HG02759 (cell line): ENCODE data around the gene CTAG2.
"Not testable (repeated sequence)": the region's sequence is repeated elsewhere in the genome, so short reads cannot be mapped to it uniquely, and the experiment has no call there.

Experiments used
- ATAC-seq: cut with Tn5 transposase; IDR thresholded peaks from one replicate; pipeline ENCODE4 v1.9.1; 2021; ENCODE audit warnings: mild to moderate bottlenecking, moderate library complexity; ENCODE audit not compliant: unreplicated experiment

Gene CTAG2

GRCh38 chrX:154653413-154653812 lies at the start of gene CTAG2:
CTAG2 (minus strand) TSS chrX:154653579; CDS start chrX:154653515, 64 bp downstream.
- not testable (repeated sequence) for ATAC-seq

DNA sequence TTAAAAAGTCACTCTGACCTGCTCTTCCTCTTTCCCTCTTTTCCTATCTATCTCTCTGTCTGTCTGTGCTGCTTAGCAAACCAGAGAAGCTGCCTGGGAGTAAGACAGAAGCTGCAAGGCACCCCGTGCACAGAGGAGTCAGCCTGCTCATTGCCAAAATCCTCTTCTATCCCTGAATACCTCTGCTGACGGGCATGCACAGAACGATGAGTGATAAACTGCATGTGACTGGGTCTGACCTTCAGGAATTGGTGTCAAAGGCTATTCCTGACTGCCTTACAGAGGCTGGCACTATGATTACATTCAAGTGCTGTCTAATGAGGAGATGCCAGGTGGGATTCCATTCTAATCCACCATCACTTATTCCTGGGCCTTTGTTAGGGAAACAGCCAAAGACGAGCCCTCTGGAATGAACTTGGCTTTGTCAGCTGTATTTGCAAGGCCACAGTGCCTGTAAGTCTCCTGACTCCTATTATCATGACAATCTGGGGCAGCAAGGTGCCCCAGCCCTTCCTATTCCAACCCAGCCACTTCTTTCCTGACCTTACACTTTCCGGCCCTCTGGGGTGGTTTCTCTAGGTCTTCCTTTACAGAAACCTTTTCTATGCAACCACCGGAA lies 45.4 kb upstream of the CTAG2 start:
- no peak for ATAC-seq

DNA sequence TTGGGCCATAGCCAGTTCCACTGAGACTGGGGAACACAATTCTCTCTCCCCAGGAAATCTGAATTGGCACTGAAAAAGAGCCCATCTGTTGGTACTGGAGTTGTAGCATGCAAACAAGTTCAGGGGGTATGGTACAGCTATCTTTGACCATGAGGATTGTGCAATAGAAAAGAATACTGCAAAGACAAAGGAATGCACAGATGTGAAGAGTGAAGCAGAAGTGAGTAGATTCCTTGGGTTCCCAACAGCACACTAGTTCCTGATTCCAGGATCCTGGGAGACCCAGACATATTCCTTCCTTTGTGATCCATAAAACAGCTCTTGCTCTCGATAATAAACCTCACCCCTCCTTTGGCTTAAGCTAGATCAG lies 43.3 kb upstream of the CTAG2 start:
- no peak for ATAC-seq

GRCh38 chrX:154695911-154696675 lies 42.7 kb upstream of the CTAG2 start:
- ATAC-seq = no peak

GRCh38 chrX:154693394-154693793 lies 40.0 kb upstream of the CTAG2 start:
- ATAC-seq = no peak

DNA sequence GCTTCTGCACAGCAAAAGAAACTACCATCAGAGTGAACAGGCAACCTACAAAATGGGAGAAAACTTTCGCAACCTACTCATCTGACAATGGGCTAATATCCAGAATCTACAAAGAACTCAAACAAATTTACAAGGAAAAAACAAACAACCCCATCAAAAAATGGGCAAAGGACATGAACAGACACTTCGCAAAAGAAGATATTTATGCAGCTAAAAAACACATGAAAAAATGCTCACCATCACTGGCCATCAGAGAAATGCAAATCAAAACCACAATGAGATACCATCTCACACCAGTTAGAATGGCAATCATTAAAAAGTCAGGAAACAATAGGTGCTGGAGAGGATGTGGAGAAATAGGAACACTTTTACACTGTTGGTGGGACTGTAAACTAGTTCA lies 37.1 kb upstream of the CTAG2 start:
- not testable (repeated sequence) for ATAC-seq

DNA sequence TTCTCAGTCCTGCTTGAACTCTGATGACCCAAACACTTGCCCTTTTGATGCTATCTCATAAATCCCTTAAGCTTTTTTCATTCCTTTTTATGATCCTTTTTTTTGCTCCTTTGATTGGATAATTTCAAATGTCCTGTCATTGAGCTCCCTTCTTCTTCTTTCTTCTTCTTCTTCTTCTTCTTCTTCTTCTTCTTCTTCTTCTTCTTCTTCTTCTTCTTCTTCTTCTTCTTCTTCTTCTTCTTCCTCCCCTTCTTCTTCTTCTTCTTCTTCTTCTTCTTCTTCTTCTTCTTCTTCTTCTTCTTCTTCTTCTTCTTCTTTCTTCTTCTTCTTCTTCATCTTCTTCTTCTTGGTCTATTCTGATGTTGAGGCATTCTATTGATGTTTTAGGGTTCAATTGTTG lies 18.7 kb upstream of the CTAG2 start:
- not testable (repeated sequence) for ATAC-seq

GRCh38 chrX:154670848-154671247 lies 17.5 kb upstream of the CTAG2 start:
- not testable (repeated sequence) for ATAC-seq

- no peak for ATAC-seq
These were observed 8.5 kb upstream of the CTAG2 start for GRCh38 chrX:154661899-154662298.

GRCh38 chrX:154661170-154661569 lies 7.8 kb upstream of the CTAG2 start:
- ATAC-seq = no peak

DNA sequence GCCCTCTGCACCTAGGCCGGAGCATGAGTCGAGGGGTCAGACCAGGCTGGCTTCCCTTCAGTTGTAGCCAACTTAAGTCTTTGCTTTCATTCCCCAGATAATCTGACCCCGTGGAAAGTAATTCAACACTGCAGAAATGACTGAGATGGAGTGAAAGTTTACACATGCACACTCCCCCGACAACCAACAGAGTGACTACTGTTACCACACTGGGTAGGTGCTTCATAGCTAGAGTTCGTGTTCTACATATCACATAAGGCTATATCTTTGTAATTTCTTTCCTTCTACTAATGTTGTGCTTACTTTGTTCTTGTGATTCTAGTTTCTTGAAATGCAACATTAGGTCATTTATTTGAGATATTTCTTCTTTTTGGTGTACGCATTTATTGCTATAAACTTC lies 7.2 kb upstream of the CTAG2 start:
- no peak for ATAC-seq

GRCh38 chrX:154658957-154659356 lies 5.6 kb upstream of the CTAG2 start:
- ATAC-seq = no peak

DNA sequence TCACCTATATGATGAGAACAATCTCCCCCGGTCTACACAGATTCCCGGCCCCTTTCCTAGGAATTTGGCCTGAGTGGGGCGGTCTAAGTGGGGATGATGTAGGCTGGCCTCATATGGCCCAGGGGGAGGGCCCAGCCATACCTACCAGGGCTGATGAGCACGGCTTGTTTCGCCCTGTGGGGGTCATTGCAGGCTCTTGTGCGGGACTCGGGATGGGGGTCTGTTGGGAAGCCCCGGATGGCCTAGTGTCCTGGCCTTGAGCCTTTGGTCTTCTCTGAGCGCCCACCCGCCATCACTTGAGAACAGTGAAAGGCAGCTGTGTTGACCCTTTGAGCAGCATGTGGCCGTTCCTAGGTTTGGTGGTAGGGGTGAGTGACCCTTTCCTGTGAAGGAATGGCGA lies 4.8 kb upstream of the CTAG2 start:
- ATAC-seq = no peak

- no peak for ATAC-seq
These were observed 3.9 kb upstream of the CTAG2 start for GRCh38 chrX:154657226-154657805.

GRCh38 chrX:154655786-154656185 lies 2.4 kb upstream of the CTAG2 start:
- ATAC-seq = no peak

- ATAC-seq = no peak
These were observed 2.0 kb upstream of the CTAG2 start for GRCh38 chrX:154655346-154655745.

GRCh38 chrX:154654925-154655324 lies 1.5 kb upstream of the CTAG2 start:
- ATAC-seq = no peak

GRCh38 chrX:154654372-154654771 lies 993 bp upstream of the CTAG2 start:
- no peak for ATAC-seq

GRCh38 chrX:154653048-154653401 lies 354 bp downstream of the CTAG2 start:
- ATAC-seq = no peak

GRCh38 chrX:154652311-154653047 lies 900 bp downstream of the CTAG2 start:
- ATAC-seq = no peak

DNA sequence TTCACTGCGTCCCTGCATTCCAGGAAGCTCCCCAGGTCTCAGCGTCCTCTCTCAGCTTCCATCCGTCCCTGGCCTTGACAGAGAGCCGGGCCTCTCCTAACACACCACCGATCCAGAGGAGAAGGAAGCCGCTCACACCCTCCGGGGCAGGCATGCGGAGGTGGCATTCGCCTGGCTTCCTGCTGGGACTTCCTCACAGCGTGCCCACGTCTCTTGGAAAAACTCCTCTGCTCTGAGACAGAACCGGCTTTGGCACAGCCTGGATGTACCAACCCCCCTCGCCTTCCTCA lies 3.2 kb downstream of the CTAG2 start:
- ATAC-seq = no peak
